Cortex of kidney (tissue), 1 donor: ENCODE measurements around the gene BTBD9.

Experiments
- DNase-seq: peaks from one replicate; lab custom pipeline; 2025; lab: John Stamatoyannopoulos, UW

BTBD9 gene

GRCh38 chr6:38593998-38594665, 45.6 kb downstream of the BTBD9 start:
- DNase-seq: no peak

- no peak for DNase-seq
Measured at GRCh38 chr6:38593409-38593808, 46.3 kb downstream of the BTBD9 start.

GRCh38 chr6:38591439-38591838, 48.3 kb downstream of the BTBD9 start:
- no peak for DNase-seq

GRCh38 chr6:38589367-38589720, 50.4 kb downstream of the BTBD9 start:
- DNase-seq: no peak

GRCh38 chr6:38588631-38589366, 50.9 kb downstream of the BTBD9 start:
- no peak for DNase-seq

GRCh38 chr6:38587766-38588362, 51.9 kb downstream of the BTBD9 start:
- no peak for DNase-seq

- no peak for DNase-seq
Measured at GRCh38 chr6:38586992-38587391, 52.7 kb downstream of the BTBD9 start.

GRCh38 chr6:38584731-38585130, 55.0 kb downstream of the BTBD9 start:
- no peak for DNase-seq

GRCh38 chr6:38583523-38583922, 56.2 kb downstream of the BTBD9 start:
- no peak for DNase-seq

- no peak for DNase-seq
Measured at GRCh38 chr6:38580030-38580429, 59.7 kb downstream of the BTBD9 start.

GRCh38 chr6:38579010-38579628, 60.6 kb downstream of the BTBD9 start:
- no peak for DNase-seq

- DNase-seq: no peak
Measured at GRCh38 chr6:38578075-38578474, 61.7 kb downstream of the BTBD9 start.

- no peak for DNase-seq
Measured at GRCh38 chr6:38577492-38577891, 62.2 kb downstream of the BTBD9 start.

- DNase-seq: no peak
Measured at GRCh38 chr6:38573801-38574395, 65.8 kb downstream of the BTBD9 start.

GRCh38 chr6:38572186-38572813, 67.4 kb downstream of the BTBD9 start:
- DNase-seq: no peak

GRCh38 chr6:38571721-38572120, 68.0 kb downstream of the BTBD9 start:
- DNase-seq: no peak

GRCh38 chr6:38570750-38571149, 69.0 kb downstream of the BTBD9 start:
- DNase-seq: no peak

- no peak for DNase-seq
Measured at GRCh38 chr6:38567436-38567835, 72.3 kb downstream of the BTBD9 start.

GRCh38 chr6:38566295-38567030, 73.3 kb downstream of the BTBD9 start:
- DNase-seq: no peak

- DNase-seq: no peak
Measured at GRCh38 chr6:38564301-38564700, 75.4 kb downstream of the BTBD9 start.

- DNase-seq: no peak
Measured at GRCh38 chr6:38555606-38556005, 84.1 kb downstream of the BTBD9 start.
